ENCODE results near the gene SMTNL1. TPM values are rescaled to one million over a fixed set of nuclear protein-coding genes. Genes with fewer than 3 reads are reported as not detected.
A peak's percentile ranks its signal among the peaks of the same experiment; 100 is the strongest.

SMTNL1 gene
- total and polyA plus RNA-seq, 9 of the 15 experiments (the other 6 are each of a cell fraction or from before 2014, with no cell fraction given), result not detected

GRCh38 chr11:57552479-57552878 lies 15.1 kb downstream of the SMTNL1 start:
- peak; percentile 65 for ATAC-seq
- Histone ChIP-seq H2AFZ (ENCODE audit: low read depth, low read length) (peak overlapping the region; percentile 25; the same call in 1 of the 2 replicates), H3K27ac (ENCODE audit: extremely low read depth, low read depth, low read length) (no peak overlapping the region), H3K79me2 (ENCODE audit: control insufficient read depth, insufficient read depth, low read length) (no peaks in the 10 kb centered on the region), H3K9me1 (ENCODE audit: control insufficient read depth, insufficient read depth, low read length) (no peaks in the 10 kb centered on the region), H3K4me1 (replicated peaks in 1 of 2; ENCODE audit: control insufficient read depth in 2 of 2, insufficient read depth in 2 of 2, low read length in 2 of 2) (peaks cover 5 to 11% of the 10 kb centered on the region in 2 experiments; a peak in 3 of 5 replicates), H3K36me3 (ENCODE audit: control insufficient read depth, insufficient read depth, low read length) (no peaks in the 10 kb centered on the region), H3K4me3 (no peak overlapping the region), H3K9me3 (replicated peaks; ENCODE audit: control insufficient read depth, insufficient read depth, low read depth, low read length) (no peaks in the 10 kb centered on the region), H3K4me2 (ENCODE audit: insufficient read depth, low read length) (0 out of 2 replicates have a peak overlapping the region, but pooled peaks have one; percentile 13), H4K20me1 (replicated peaks; ENCODE audit: control insufficient read depth, insufficient read depth, low read length) (no peaks in the 10 kb centered on the region), H3K9ac (ENCODE audit: insufficient read depth in 1 of 2, low read depth in 2 of 2, low read length in 2 of 2) (0 out of 4 replicates have a peak overlapping the region, but pooled peaks of 1 of the 2 experiments have one; percentile 1), H3K27me3 (ENCODE audit: control insufficient read depth in 2 of 2, insufficient read depth in 2 of 2, low read length in 2 of 2) (no peaks in the 10 kb centered on the region)
- no peak for FAIRE-seq
- DNase-seq (ENCODE audit: extremely low read depth in 1 of 4, low spot score in 3 of 4), result peak in 1 of 4 experiments; percentile 30
- 9% methylated on average over 5 of the region's 5 CpGs for WGBS (ENCODE audit: insufficient coverage, low coverage, missing lambda C conversion rate)
- intact Hi-C loops (cut with micrococcal nuclease) (no loop called here), in situ Hi-C loops (cut with MboI) (no loop called here)
- BruUV-seq (replicated peaks), result no TSS peak
- POLR2A ChIA-PET, result interaction anchor here (0.6 to 0.7 kb wide), 2 partner anchors 12 to 471 kb away, joined by 3 to 4 read pairs; partner anchors contain the start of gene OR9Q1
- CTCF ChIA-PET (ENCODE audit: low intra/inter-chr PET ratio), result no interaction called here
- no peak for TF ChIP-seq SIRT6 (IDR thresholded peaks at IDR 0.05; ENCODE audit: low read depth, low read length)
- TF ChIP-seq CTCFL (IDR thresholded peaks at IDR 0.05; ENCODE audit: borderline replicate concordance, insufficient read depth, low read depth, low read length, poor library complexity, severe bottlenecking), result no peak
- TF ChIP-seq SRSF3 (IDR thresholded peaks at IDR 0.05; ENCODE audit: insufficient read depth, low read length), result no peak
- TF ChIP-seq TCF7 (IDR thresholded peaks at IDR 0.05; ENCODE audit: borderline replicate concordance), result peak; percentile 71; the same call in 1 of the 2 replicates
- TF ChIP-seq CXXC5 (CRISPR knock-in tag; IDR thresholded peaks at IDR 0.05), result no peak
- TF ChIP-seq, protein P1, sequence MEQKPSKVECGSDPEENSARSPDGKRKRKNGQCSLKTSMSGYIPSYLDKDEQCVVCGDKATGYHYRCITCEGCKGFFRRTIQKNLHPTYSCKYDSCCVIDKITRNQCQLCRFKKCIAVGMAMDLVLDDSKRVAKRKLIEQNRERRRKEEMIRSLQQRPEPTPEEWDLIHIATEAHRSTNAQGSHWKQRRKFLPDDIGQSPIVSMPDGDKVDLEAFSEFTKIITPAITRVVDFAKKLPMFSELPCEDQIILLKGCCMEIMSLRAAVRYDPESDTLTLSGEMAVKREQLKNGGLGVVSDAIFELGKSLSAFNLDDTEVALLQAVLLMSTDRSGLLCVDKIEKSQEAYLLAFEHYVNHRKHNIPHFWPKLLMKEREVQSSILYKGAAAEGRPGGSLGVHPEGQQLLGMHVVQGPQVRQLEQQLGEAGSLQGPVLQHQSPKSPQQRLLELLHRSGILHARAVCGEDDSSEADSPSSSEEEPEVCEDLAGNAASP (IDR thresholded peaks at IDR 0.05), result no peak
- no peak for TF ChIP-seq RBM25 (IDR thresholded peaks at IDR 0.05; ENCODE audit: low read depth, low read length, severe bottlenecking)
- TF ChIP-seq MCM2 (IDR thresholded peaks at IDR 0.05; ENCODE audit: low read depth), result no peak
- TF ChIP-seq, protein P2, sequence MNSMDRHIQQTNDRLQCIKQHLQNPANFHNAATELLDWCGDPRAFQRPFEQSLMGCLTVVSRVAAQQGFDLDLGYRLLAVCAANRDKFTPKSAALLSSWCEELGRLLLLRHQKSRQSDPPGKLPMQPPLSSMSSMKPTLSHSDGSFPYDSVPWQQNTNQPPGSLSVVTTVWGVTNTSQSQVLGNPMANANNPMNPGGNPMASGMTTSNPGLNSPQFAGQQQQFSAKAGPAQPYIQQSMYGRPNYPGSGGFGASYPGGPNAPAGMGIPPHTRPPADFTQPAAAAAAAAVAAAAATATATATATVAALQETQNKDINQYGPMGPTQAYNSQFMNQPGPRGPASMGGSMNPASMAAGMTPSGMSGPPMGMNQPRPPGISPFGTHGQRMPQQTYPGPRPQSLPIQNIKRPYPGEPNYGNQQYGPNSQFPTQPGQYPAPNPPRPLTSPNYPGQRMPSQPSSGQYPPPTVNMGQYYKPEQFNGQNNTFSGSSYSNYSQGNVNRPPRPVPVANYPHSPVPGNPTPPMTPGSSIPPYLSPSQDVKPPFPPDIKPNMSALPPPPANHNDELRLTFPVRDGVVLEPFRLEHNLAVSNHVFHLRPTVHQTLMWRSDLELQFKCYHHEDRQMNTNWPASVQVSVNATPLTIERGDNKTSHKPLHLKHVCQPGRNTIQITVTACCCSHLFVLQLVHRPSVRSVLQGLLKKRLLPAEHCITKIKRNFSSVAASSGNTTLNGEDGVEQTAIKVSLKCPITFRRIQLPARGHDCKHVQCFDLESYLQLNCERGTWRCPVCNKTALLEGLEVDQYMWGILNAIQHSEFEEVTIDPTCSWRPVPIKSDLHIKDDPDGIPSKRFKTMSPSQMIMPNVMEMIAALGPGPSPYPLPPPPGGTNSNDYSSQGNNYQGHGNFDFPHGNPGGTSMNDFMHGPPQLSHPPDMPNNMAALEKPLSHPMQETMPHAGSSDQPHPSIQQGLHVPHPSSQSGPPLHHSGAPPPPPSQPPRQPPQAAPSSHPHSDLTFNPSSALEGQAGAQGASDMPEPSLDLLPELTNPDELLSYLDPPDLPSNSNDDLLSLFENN (IDR thresholded peaks at IDR 0.05; ENCODE audit: low read depth in 2 of 2, low read length in 2 of 2), result no peak
- TF ChIP-seq, protein P3, sequence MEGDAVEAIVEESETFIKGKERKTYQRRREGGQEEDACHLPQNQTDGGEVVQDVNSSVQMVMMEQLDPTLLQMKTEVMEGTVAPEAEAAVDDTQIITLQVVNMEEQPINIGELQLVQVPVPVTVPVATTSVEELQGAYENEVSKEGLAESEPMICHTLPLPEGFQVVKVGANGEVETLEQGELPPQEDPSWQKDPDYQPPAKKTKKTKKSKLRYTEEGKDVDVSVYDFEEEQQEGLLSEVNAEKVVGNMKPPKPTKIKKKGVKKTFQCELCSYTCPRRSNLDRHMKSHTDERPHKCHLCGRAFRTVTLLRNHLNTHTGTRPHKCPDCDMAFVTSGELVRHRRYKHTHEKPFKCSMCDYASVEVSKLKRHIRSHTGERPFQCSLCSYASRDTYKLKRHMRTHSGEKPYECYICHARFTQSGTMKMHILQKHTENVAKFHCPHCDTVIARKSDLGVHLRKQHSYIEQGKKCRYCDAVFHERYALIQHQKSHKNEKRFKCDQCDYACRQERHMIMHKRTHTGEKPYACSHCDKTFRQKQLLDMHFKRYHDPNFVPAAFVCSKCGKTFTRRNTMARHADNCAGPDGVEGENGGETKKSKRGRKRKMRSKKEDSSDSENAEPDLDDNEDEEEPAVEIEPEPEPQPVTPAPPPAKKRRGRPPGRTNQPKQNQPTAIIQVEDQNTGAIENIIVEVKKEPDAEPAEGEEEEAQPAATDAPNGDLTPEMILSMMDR (IDR thresholded peaks at IDR 0.05 in 2 of 3, conservative IDR thresholded peaks at IDR 0.05 in 1 of 3; ENCODE audit: insufficient read depth in 2 of 3, low read depth in 1 of 3, low read length in 3 of 3), result 0 out of 6 replicates have a peak, but pooled peaks of 1 of the 3 experiments have one; percentile 15
- no peak for TF ChIP-seq ZKSCAN1 (IDR thresholded peaks at IDR 0.05; ENCODE audit: low read depth, low read length)
- TF ChIP-seq ZBTB7A (IDR thresholded peaks at IDR 0.05; ENCODE audit: borderline replicate concordance, control insufficient read depth, low read depth, low read length), result no peak
- no peak for TF ChIP-seq ZFPM2 (CRISPR knock-in tag; IDR thresholded peaks at IDR 0.05)

Measured in K562 (cell line).